ENCODE measurements around the gene ALDH9A1.

Gene ALDH9A1

DNA sequence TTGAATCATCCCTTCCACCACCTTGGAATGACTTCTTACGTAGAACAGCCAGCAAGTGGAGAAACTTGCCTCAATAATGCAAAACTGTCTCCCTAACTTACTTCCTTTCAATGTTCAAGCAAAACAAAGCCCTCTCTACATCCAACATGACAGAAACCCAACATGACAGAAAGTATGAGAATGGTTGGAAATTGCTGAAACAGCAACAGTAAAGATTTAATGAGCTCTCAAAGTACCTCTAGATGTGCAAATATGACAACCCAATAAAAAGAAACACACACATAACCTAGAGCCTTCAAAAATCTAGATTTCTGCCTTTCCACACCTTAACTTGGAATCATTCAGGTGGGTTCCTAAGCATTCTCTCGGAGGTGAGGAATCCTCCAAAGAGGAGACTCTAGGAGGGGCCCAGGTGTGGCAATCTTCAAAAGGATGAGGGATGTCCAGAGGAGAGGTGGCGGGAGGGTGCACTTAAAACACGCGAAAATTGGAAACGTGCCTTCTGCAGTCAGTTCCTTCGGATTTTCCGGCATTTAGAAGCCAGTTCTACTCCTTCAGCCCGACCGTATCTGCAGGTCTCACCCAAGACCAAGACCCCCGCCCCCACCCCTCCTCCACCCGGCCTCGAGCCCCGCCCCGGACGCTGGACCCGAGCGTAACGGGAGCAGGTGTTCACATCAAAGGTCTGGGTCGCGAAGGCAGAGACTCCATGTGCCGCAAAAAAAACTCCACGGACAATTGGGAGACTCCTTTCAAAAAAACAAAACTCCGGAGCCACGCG, 68.3 kb downstream of the ALDH9A1 start:
- H3K4me3 ChIP-seq (ENCODE audit: control insufficient read depth, low read depth, low read length) = peak overlapping the region; percentile 56
- DNase-seq (ENCODE audit: low read depth) = no peak
- TF ChIP-seq, protein P1, sequence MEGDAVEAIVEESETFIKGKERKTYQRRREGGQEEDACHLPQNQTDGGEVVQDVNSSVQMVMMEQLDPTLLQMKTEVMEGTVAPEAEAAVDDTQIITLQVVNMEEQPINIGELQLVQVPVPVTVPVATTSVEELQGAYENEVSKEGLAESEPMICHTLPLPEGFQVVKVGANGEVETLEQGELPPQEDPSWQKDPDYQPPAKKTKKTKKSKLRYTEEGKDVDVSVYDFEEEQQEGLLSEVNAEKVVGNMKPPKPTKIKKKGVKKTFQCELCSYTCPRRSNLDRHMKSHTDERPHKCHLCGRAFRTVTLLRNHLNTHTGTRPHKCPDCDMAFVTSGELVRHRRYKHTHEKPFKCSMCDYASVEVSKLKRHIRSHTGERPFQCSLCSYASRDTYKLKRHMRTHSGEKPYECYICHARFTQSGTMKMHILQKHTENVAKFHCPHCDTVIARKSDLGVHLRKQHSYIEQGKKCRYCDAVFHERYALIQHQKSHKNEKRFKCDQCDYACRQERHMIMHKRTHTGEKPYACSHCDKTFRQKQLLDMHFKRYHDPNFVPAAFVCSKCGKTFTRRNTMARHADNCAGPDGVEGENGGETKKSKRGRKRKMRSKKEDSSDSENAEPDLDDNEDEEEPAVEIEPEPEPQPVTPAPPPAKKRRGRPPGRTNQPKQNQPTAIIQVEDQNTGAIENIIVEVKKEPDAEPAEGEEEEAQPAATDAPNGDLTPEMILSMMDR (IDR thresholded peaks at IDR 0.05; ENCODE audit: control insufficient read depth, insufficient read depth, low read depth, low read length, missing control alignments) = no peak

- TF ChIP-seq, protein P1 (IDR thresholded peaks at IDR 0.05; ENCODE audit: control insufficient read depth, insufficient read depth, low read depth, low read length, missing control alignments) = no peak
- H3K4me3 ChIP-seq (ENCODE audit: control insufficient read depth, low read depth, low read length) = no peak overlapping the region
- no peak for DNase-seq (ENCODE audit: low read depth)
Measured at GRCh38 chr1:165629151-165629550, 69.2 kb downstream of the ALDH9A1 start.

DNA sequence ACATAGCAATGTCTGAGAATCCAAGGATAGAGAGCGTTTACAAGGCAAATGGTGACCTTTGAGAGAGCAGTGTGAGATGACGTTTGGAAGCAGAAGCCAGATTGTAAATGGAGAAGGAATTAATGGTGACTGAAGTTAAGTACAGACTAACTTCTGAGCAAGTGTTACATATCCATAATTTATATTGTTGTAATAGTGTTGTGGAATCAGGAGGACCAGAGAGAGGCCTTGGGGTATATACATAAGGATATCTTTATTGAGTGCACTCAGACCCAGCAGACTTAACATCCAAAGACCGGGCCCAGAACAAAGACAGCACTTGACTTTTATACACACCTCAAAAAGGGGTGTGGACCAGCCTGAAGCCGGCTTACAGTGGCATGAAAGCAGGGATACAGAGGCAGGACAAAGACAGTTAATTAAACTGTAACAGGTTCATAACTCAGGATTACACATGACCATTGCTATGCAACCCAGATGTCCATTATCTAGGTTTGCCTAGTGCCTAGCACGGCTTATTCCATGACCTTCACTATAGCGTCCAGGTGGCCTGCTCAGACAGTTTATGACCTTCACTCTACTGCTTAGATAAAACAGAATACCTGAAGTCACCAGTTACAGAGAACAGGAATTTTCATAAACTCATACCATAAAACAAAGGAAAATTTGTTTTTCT, 70.1 kb downstream of the ALDH9A1 start:
- TF ChIP-seq, protein P1 (IDR thresholded peaks at IDR 0.05; ENCODE audit: control insufficient read depth, insufficient read depth, low read depth, low read length, missing control alignments) = no peak
- no peak overlapping the region for H3K4me3 ChIP-seq (ENCODE audit: control insufficient read depth, low read depth, low read length)
- no peak for DNase-seq (ENCODE audit: low read depth)

DNA sequence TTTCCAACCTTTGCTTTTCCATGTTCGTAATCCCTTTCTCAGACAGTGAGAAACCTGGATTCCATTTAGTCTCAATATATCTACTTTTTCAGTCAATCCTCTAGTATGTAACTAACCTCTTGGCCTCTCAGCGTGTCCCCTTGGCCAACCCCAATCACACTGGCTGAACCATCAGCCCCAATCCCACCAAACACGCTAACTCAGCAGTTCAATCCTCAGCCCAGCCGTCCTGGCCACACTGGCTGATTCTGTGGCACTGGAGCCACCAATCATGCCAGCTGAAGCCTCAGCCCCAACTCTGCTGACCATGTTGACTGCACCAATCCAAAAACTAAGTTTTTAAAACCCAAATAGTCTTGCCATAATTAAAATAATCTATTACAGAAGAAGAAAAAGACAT, 73.9 kb downstream of the ALDH9A1 start:
- H3K4me3 ChIP-seq (ENCODE audit: control insufficient read depth, low read depth, low read length) = no peak overlapping the region
- DNase-seq (ENCODE audit: low read depth) = no peak
- TF ChIP-seq, protein P1 (IDR thresholded peaks at IDR 0.05; ENCODE audit: control insufficient read depth, insufficient read depth, low read depth, low read length, missing control alignments) = no peak

DNA sequence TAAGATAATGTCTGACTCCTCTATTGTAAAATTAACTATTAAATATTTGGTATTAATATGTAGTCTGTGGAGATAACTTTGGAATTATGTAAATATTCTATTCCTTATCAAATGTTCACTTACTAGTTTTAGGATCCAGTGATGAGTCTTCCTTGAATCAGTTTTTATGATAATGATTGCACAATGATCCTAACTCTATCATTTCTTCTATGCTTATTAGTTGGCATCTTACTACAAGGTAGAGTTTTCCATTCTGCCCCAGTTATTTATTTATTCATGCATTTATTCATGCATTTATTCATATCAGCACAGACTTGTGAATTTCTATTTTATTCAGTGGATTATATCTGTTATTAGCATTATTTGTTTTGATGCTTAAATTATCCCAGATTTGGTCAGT, 74.7 kb downstream of the ALDH9A1 start:
- DNase-seq (ENCODE audit: low read depth) = no peak
- no peak overlapping the region for H3K4me3 ChIP-seq (ENCODE audit: control insufficient read depth, low read depth, low read length)
- TF ChIP-seq, protein P1 (IDR thresholded peaks at IDR 0.05; ENCODE audit: control insufficient read depth, insufficient read depth, low read depth, low read length, missing control alignments) = no peak

GRCh38 chr1:165619647-165620151, 78.7 kb downstream of the ALDH9A1 start:
- H3K4me3 ChIP-seq (ENCODE audit: control insufficient read depth, low read depth, low read length) = no peak overlapping the region
- TF ChIP-seq, protein P1 (IDR thresholded peaks at IDR 0.05; ENCODE audit: control insufficient read depth, insufficient read depth, low read depth, low read length, missing control alignments) = no peak
- DNase-seq (ENCODE audit: low read depth) = no peak

Measured in AG09309 (cell line).